ENCODE measurements around the gene TFB2M.
A peak's percentile ranks its signal among the peaks of the same experiment; 100 is the strongest.
"Not testable (repeated sequence)": the region's sequence is repeated elsewhere in the genome, so short reads cannot be mapped to it uniquely, and the experiment has no call there.

Gene TFB2M

DNA sequence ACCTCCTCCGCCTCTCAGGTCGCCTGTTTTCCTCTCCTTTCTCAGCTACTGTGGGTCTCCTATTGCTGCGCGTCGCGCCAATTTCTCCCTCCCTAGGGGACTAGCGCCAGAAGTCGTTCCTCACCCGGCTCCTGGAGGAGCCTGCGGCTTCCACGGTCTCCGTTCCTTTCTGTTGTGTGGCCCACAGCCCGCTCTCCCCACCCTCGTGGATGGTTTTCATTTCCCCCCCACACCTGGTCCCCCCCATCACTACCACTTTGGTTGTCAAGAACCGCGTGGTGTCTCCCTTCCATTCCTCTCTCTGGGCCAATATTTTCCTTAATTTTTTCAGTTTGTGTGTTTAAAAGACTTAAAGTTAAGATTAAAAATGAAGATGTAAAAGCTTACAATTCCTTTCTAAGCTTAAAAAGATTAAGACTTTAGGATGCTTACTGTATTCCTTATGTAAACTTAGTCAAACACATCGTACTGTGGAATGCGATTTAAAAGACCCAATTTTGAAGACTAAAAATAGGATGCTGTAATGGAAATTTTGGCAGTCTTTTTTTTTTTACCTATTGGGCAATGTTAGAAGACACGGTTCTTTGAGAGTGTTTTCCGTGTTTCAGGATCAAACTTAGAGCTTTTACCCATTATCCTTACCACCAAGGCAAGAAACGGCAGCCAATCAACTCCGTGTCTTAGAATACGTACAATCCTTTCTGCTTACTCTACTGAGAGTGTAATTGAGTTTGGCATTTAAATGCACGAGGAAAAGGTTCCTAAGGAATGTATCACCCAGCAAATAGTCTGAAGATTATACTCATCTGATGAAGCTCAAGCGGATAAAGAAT is 968 bp upstream of the TFB2M start:
- TF ChIP-seq, protein P1, sequence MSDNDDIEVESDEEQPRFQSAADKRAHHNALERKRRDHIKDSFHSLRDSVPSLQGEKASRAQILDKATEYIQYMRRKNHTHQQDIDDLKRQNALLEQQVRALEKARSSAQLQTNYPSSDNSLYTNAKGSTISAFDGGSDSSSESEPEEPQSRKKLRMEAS (IDR thresholded peaks at IDR 0.05; ENCODE audit: low read depth, low read length) = no peak
- TF ChIP-seq, protein P2, sequence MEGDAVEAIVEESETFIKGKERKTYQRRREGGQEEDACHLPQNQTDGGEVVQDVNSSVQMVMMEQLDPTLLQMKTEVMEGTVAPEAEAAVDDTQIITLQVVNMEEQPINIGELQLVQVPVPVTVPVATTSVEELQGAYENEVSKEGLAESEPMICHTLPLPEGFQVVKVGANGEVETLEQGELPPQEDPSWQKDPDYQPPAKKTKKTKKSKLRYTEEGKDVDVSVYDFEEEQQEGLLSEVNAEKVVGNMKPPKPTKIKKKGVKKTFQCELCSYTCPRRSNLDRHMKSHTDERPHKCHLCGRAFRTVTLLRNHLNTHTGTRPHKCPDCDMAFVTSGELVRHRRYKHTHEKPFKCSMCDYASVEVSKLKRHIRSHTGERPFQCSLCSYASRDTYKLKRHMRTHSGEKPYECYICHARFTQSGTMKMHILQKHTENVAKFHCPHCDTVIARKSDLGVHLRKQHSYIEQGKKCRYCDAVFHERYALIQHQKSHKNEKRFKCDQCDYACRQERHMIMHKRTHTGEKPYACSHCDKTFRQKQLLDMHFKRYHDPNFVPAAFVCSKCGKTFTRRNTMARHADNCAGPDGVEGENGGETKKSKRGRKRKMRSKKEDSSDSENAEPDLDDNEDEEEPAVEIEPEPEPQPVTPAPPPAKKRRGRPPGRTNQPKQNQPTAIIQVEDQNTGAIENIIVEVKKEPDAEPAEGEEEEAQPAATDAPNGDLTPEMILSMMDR (IDR thresholded peaks at IDR 0.05; ENCODE audit: low read depth, low read length) = no peak
- TF ChIP-seq POLR2A (IDR thresholded peaks at IDR 0.05; ENCODE audit: extremely low read depth, insufficient read length) (no peak), MYC (IDR thresholded peaks at IDR 0.05; ENCODE audit: low read depth, low read length) (no peak)
- DNase-seq (ENCODE audit: low read depth) = peak; percentile 42
- H3K4me3 ChIP-seq (ENCODE audit: low read depth, low read length) = peak overlapping the region; percentile 94

DNA sequence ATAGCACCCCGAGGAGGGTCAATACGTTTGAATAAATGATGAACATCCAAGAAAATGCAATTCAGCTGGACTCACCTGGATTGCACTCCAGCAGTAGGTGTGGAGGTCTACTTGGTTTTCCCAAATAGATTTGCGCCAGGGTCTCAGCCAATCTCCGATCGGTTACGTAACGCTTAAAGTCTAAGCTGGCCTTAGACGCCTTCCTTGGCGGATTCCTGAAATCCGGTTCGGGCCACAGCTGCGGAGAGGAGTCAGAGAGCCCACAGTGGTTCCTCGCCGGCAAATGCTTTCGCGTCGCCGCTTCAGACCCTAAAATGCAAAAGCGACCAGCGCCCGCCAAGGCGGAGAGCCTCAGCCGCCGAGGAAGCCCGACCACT is 322 bp downstream of the TFB2M start:
- DNase-seq (ENCODE audit: low read depth) = no peak
- peak overlapping the region; percentile 97 for H3K4me3 ChIP-seq (ENCODE audit: low read depth, low read length)
- TF ChIP-seq MYC (IDR thresholded peaks at IDR 0.05; ENCODE audit: low read depth, low read length) (no peak), POLR2A (IDR thresholded peaks at IDR 0.05; ENCODE audit: extremely low read depth, insufficient read length) (no peak)
- TF ChIP-seq, protein P2 (IDR thresholded peaks at IDR 0.05; ENCODE audit: low read depth, low read length) = no peak
- TF ChIP-seq, protein P1 (IDR thresholded peaks at IDR 0.05; ENCODE audit: low read depth, low read length) = no peak

DNA sequence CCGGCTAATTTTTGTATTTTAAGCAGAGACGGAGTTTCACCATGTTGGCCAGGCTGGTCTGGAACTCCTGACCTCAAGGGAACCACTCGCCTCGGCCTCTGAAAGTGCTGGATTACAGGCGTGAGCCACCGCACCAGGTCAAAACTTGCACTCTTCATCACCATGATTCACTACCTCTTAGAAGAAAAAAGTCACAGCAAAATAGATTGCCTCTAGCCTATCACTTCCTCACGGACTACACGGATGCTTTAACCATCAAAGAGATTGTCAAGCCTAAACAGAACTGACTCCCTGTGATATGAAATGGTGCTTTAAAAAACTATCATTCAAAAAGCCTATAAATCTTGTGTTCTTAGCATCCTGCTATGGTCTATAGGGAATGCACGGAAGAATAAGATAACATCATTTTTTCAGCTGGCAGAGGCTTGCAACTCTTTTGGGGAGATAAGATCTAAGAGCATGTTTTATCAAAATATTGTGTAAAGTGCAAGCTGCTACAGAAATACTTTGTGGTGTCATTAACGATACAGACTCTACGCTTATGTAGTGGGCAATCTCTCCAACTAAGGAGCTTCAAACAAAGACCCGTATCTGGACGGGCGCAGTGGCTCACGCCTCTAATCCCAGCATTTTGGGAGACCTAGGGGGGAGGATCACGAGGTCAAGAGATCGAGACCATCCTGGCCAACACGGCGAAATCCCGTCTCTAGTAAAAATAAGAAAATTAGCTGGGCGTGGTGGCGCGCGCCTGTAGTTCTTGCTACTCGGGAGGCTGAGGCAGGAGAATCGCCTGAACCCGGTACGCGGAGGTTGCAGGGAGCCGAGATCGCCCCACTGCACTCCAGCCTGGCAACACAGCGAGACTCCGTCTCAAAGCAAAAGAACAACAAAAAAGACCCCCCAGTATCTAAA is 966 bp downstream of the TFB2M start:
- DNase-seq (ENCODE audit: low read depth) = peak; percentile 26
- H3K4me3 ChIP-seq (ENCODE audit: low read depth, low read length) = peak overlapping the region; percentile 97
- TF ChIP-seq POLR2A (IDR thresholded peaks at IDR 0.05; ENCODE audit: extremely low read depth, insufficient read length) (no peak), MYC (IDR thresholded peaks at IDR 0.05; ENCODE audit: low read depth, low read length) (no peak)
- TF ChIP-seq, protein P2 (IDR thresholded peaks at IDR 0.05; ENCODE audit: low read depth, low read length) = no peak
- TF ChIP-seq, protein P1 (IDR thresholded peaks at IDR 0.05; ENCODE audit: low read depth, low read length) = no peak

DNA sequence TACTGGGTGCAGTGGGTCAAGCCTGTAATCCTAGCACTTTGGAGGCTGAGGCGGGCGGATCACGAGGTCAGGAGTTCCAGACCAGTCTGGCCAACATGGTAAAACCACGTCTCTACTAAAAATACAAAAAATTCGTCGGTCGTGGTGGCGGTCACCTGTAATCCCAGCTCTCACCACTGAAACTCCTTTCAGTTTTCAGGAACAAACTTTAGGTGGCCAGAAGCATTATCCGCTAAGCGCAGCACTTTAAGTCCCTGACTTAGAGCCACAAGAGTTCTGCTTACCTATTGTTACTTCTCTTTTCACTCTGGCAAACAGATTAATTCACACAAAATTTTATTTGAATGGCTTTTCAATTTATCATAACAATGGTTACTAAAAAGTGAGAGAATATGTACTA is 5.2 kb downstream of the TFB2M start:
- H3K4me3 ChIP-seq (ENCODE audit: low read depth, low read length) = not testable (repeated sequence)
- peak; percentile 12 for DNase-seq (ENCODE audit: low read depth)

DNA sequence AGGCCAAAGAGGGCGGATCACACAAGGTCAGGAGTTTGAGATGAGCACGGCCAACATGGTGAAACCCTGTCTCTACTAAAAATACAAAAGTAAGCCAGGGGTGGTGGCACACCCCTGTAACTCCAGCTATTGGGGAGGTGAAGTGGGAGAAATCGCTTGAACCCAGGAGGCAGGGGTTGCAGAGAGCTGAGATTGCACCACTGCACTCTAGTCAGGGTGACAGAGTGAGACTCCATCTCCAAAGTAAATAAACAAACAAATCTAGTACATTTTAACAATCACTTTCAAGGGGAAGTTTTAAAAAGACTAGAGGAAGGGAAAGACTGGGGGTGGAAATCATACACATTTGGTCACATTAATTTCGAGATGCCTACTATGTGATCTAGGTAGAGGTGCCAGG is 6.8 kb downstream of the TFB2M start:
- TF ChIP-seq, protein P1 (IDR thresholded peaks at IDR 0.05; ENCODE audit: low read depth, low read length) = no peak
- no peak overlapping the region for H3K4me3 ChIP-seq (ENCODE audit: low read depth, low read length)
- DNase-seq (ENCODE audit: low read depth) = no peak

DNA sequence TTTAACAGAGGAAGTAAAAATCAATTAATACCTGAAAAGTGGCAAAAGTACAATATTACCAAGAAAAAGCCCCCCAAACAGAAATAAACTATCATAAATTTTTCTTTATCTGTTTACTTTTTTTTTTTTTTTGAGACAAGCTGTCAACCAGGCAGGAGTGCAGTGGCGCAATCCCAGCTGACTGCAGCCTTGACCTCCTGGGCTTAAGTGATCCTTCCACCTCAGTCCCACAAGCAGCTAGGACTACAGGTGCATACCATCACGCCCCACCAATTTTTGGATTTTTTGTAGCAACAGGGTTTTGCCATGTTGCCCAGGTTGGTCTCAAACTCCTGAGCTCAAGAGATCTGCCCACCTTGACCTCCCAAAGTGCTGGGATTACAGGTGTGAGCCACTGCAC is 8.0 kb downstream of the TFB2M start:
- TF ChIP-seq MYC (IDR thresholded peaks at IDR 0.05; ENCODE audit: low read depth, low read length) (no peak), POLR2A (IDR thresholded peaks at IDR 0.05; ENCODE audit: extremely low read depth, insufficient read length) (no peak)
- TF ChIP-seq, protein P2 (IDR thresholded peaks at IDR 0.05; ENCODE audit: low read depth, low read length) = no peak
- no peak overlapping the region for H3K4me3 ChIP-seq (ENCODE audit: low read depth, low read length)
- no peak for DNase-seq (ENCODE audit: low read depth)
